Mesendoderm (in vitro differentiated cells): ENCODE results near the gene APC2.

ENCODE experiments used
- DNase-seq: peaks from one replicate; pipeline ENCODE4 v3.0.0; 2013
- H2AK5ac ChIP-seq: 2 replicates; pipeline ENCODE4 v1.6.1; 2013; ENCODE audit warnings: low read length, inconsistent platforms
- H2BK120ac ChIP-seq: 2 replicates; pipeline ENCODE4 v1.6.1; 2013; ENCODE audit warnings: low read depth, mild to moderate bottlenecking, low read length, moderate library complexity, mixed read lengths
- H2BK15ac ChIP-seq: replicated peaks from 2 replicates; pipeline ENCODE4 v1.6.1; 2013; ENCODE audit warnings: low read depth, mild to moderate bottlenecking, moderate library complexity
- H2BK5ac ChIP-seq: 2 replicates; pipeline ENCODE4 v1.6.1; 2013; ENCODE audit warnings: low read length, inconsistent platforms
- H3K18ac ChIP-seq: 2 replicates; pipeline ENCODE4 v1.6.1; 2013; ENCODE audit warnings: mild to moderate bottlenecking, low read length, mixed read lengths
- H3K23ac ChIP-seq: one replicate; pipeline ENCODE4 v1.6.1; 2013; ENCODE audit warnings: low read length
- H3K27ac ChIP-seq: 2 replicates; pipeline ENCODE4 v1.5.1; 2013; ENCODE audit warnings: low read depth, mild to moderate bottlenecking, inconsistent platforms, low read length, moderate library complexity
- H3K27me3 ChIP-seq: 2 replicates; pipeline ENCODE4 v1.6.1; 2013; ENCODE audit warnings: low read length, control low read depth, mild to moderate bottlenecking, inconsistent platforms; ENCODE audit not compliant: insufficient read depth, poor library complexity
- H3K36me3 ChIP-seq: 2 replicates; pipeline ENCODE4 v1.6.1; 2013; ENCODE audit warnings: low read length, inconsistent platforms; ENCODE audit not compliant: control insufficient read depth, insufficient read depth
- H3K4ac ChIP-seq: one replicate; pipeline ENCODE4 v1.6.1; 2013; ENCODE audit warnings: low read depth, mild to moderate bottlenecking, low read length, moderate library complexity
- H3K4me1 ChIP-seq: 2 replicates; pipeline ENCODE4 v1.6.1; 2013; ENCODE audit warnings: low read depth, low read length, inconsistent platforms; ENCODE audit not compliant: control insufficient read depth
- H3K4me2 ChIP-seq: 2 replicates; pipeline ENCODE4 v1.6.1; 2013; ENCODE audit warnings: low read length
- H3K4me3 ChIP-seq: 2 replicates; pipeline ENCODE4 v1.5.1; 2013; ENCODE audit warnings: mild to moderate bottlenecking, low read length
- H3K56ac ChIP-seq: one replicate; pipeline ENCODE4 v1.6.1; 2013; ENCODE audit warnings: low read length
- H3K79me1 ChIP-seq: 2 replicates; pipeline ENCODE4 v1.6.1; 2013; ENCODE audit warnings: low read length, inconsistent platforms
- H3K79me2 ChIP-seq: 2 replicates; pipeline ENCODE4 v1.6.1; 2013; ENCODE audit warnings: mild to moderate bottlenecking, low read length; ENCODE audit not compliant: control insufficient read depth, insufficient read depth
- H3K9ac ChIP-seq: 2 replicates; pipeline ENCODE4 v1.6.1; 2013; ENCODE audit warnings: low read length, inconsistent platforms
- H4K5ac ChIP-seq: one replicate; pipeline ENCODE4 v1.6.1; 2013; ENCODE audit warnings: low read length
- H4K8ac ChIP-seq: one replicate; pipeline ENCODE4 v1.6.1; 2013; ENCODE audit warnings: low read depth, mild to moderate bottlenecking, control low read depth, low read length, moderate library complexity
- whole genome bisulfite sequencing: extraction: QIAGEN DNeasy Blood & Tissue Kit; methylation state at CpG from one replicate; pipeline ENCODE4 v1.1.7; 2013; ENCODE audit warnings: low lambda C conversion rate, missing lambda C conversion rate; ENCODE audit not compliant: insufficient coverage; ENCODE audit errors: extremely low coverage; 5-methylcytosine and 5-hydroxymethylcytosine counted together

Gene APC2

GRCh38 chr19:1471515-1472160 is 21.7 kb downstream of the APC2 start:
- H3K27ac ChIP-seq, result no peak overlapping the region
- H4K5ac ChIP-seq, result no peak overlapping the region
- H3K79me2 ChIP-seq, result no peaks in the 10 kb centered on the region
- no peak overlapping the region for H3K9ac ChIP-seq
- no peak overlapping the region for H2BK5ac ChIP-seq
- H2AK5ac ChIP-seq, result no peak overlapping the region
- no peak overlapping the region for H2BK15ac ChIP-seq
- no peak overlapping the region for H3K4ac ChIP-seq
- no CpG with 5 or more reads among the region's 24 CpGs for WGBS
- H3K18ac ChIP-seq, result no peak overlapping the region
- H3K79me1 ChIP-seq, result no peaks in the 10 kb centered on the region
- no peak overlapping the region for H4K8ac ChIP-seq
- H3K4me1 ChIP-seq, result peaks cover 3% of the 10 kb centered on the region
- H3K36me3 ChIP-seq, result no peaks in the 10 kb centered on the region
- no peak for DNase-seq
- peaks cover 34% of the 10 kb centered on the region for H3K27me3 ChIP-seq
- H3K4me3 ChIP-seq, result no peak overlapping the region
- no peak overlapping the region for H2BK120ac ChIP-seq
- H3K4me2 ChIP-seq, result no peak overlapping the region
- H3K56ac ChIP-seq, result no peak overlapping the region
- no peak overlapping the region for H3K23ac ChIP-seq

- Histone ChIP-seq H3K27me3 (peaks cover 26% of the 10 kb centered on the region), H3K36me3 (no peaks in the 10 kb centered on the region), H2BK5ac (no peak overlapping the region), H3K18ac (no peak overlapping the region), H4K5ac (no peak overlapping the region), H3K27ac (no peak overlapping the region), H3K79me1 (peaks cover 3% of the 10 kb centered on the region), H3K79me2 (no peaks in the 10 kb centered on the region), H3K4me3 (no peak overlapping the region), H3K4ac (no peak overlapping the region), H3K56ac (no peak overlapping the region), H3K23ac (no peak overlapping the region), H2AK5ac (no peak overlapping the region), H3K4me2 (no peak overlapping the region), H2BK120ac (no peak overlapping the region), H4K8ac (no peak overlapping the region), H3K9ac (no peak overlapping the region), H3K4me1 (peaks cover 3% of the 10 kb centered on the region), H2BK15ac (no peak overlapping the region)
- WGBS, result no CpG with 5 or more reads among the region's 44 CpGs
- no peak for DNase-seq
Observed at GRCh38 chr19:1472231-1473084, 22.5 kb downstream of the APC2 start.

- Histone ChIP-seq H3K9ac (no peak overlapping the region), H3K79me1 (peaks cover 3% of the 10 kb centered on the region), H3K27ac (no peak overlapping the region), H2AK5ac (no peak overlapping the region), H3K23ac (no peak overlapping the region), H3K18ac (no peak overlapping the region), H3K4ac (no peak overlapping the region), H3K27me3 (peaks cover 18% of the 10 kb centered on the region), H3K4me3 (no peak overlapping the region), H3K56ac (no peak overlapping the region), H3K4me2 (no peak overlapping the region), H3K4me1 (peaks cover 3% of the 10 kb centered on the region), H3K79me2 (no peaks in the 10 kb centered on the region), H4K8ac (no peak overlapping the region), H2BK5ac (no peak overlapping the region), H2BK120ac (no peak overlapping the region), H3K36me3 (no peaks in the 10 kb centered on the region), H2BK15ac (no peak overlapping the region), H4K5ac (no peak overlapping the region)
- no peak for DNase-seq
- WGBS, result no CpG with 5 or more reads among the region's 20 CpGs
Observed at GRCh38 chr19:1473085-1473851, 23.3 kb downstream of the APC2 start.

GRCh38 chr19:1474011-1474764 is 24.3 kb downstream of the APC2 start:
- peaks cover 6% of the 10 kb centered on the region for H3K79me1 ChIP-seq
- H3K56ac ChIP-seq, result no peak overlapping the region
- no peak overlapping the region for H3K18ac ChIP-seq
- H2BK5ac ChIP-seq, result no peak overlapping the region
- H3K27ac ChIP-seq, result no peak overlapping the region
- peaks cover 3% of the 10 kb centered on the region for H3K4me1 ChIP-seq
- H3K36me3 ChIP-seq, result no peaks in the 10 kb centered on the region
- H2BK15ac ChIP-seq, result no peak overlapping the region
- H3K4me3 ChIP-seq, result no peak overlapping the region
- H4K8ac ChIP-seq, result no peak overlapping the region
- H2AK5ac ChIP-seq, result no peak overlapping the region
- peaks cover 9% of the 10 kb centered on the region for H3K27me3 ChIP-seq
- no CpG with 5 or more reads among the region's 31 CpGs for WGBS
- no peak overlapping the region for H3K23ac ChIP-seq
- no peak overlapping the region for H4K5ac ChIP-seq
- no peak for DNase-seq
- no peak overlapping the region for H3K4ac ChIP-seq
- H3K79me2 ChIP-seq, result peaks cover 2% of the 10 kb centered on the region
- no peak overlapping the region for H3K9ac ChIP-seq
- H2BK120ac ChIP-seq, result no peak overlapping the region
- H3K4me2 ChIP-seq, result no peak overlapping the region

- no peak overlapping the region for H3K18ac ChIP-seq
- no peak for DNase-seq
- no peak overlapping the region for H3K4me2 ChIP-seq
- no peak overlapping the region for H4K5ac ChIP-seq
- H4K8ac ChIP-seq, result no peak overlapping the region
- no peak overlapping the region for H3K27ac ChIP-seq
- H3K4ac ChIP-seq, result no peak overlapping the region
- H2AK5ac ChIP-seq, result no peak overlapping the region
- peaks cover 6% of the 10 kb centered on the region for H3K79me1 ChIP-seq
- H3K9ac ChIP-seq, result no peak overlapping the region
- H3K79me2 ChIP-seq, result peaks cover 2% of the 10 kb centered on the region
- WGBS, result no CpG with 5 or more reads among the region's 26 CpGs
- no peaks in the 10 kb centered on the region for H3K36me3 ChIP-seq
- peaks cover 3% of the 10 kb centered on the region for H3K27me3 ChIP-seq
- H3K56ac ChIP-seq, result no peak overlapping the region
- no peak overlapping the region for H3K23ac ChIP-seq
- no peak overlapping the region for H2BK15ac ChIP-seq
- H2BK120ac ChIP-seq, result no peak overlapping the region
- H3K4me1 ChIP-seq, result peaks cover 3% of the 10 kb centered on the region
- no peak overlapping the region for H3K4me3 ChIP-seq
- H2BK5ac ChIP-seq, result no peak overlapping the region
Observed at GRCh38 chr19:1474765-1475351, 24.9 kb downstream of the APC2 start.
